SH-SY5Y (cell line): ENCODE results near the gene CCL21.

Experiments used
- GATA2 ChIP-seq: IDR thresholded peaks from 2 replicates; pipeline ENCODE4 v1.6.1; 2011; ENCODE audit warnings: mild to moderate bottlenecking, low read depth, low read length
- GATA3 ChIP-seq: IDR thresholded peaks from 2 replicates; pipeline ENCODE4 v1.6.1; 2011; ENCODE audit warnings: low read depth, mild to moderate bottlenecking, low read length, moderate library complexity

DNA sequence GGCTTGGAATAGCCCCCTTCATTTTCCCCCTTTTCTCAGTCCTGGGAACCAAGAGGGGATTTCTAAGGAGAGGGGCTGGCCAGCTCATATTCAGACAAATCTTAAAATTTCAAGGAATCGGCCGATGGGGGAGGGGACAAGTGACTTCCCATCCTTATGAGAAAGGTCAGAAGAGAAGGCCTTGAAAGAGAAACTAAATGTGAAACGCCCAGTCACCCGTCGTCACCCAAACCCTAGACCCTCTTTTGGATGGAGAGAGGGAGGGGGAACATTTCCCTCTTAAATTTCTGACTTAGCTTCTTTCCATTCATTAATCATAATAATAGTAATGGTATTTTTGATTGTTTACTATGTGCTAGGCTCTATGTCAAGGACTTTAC lies 18.0 kb downstream of the CCL21 start:
- no peak for TF ChIP-seq GATA2
- no peak for TF ChIP-seq GATA3
